Activated CD4-positive, alpha-beta T cell treated with anti-CD3 and anti-CD28 coated beads, Interleukin-2, amount 10 ng/mL, durations not matched to agents 7 days and 5 days (primary cell): ENCODE results near the gene PHF23. TPM values are rescaled to one million over a fixed set of nuclear protein-coding genes. Genes with fewer than 3 reads are reported as not detected.
"Not testable (repeated sequence)": the region's sequence is repeated elsewhere in the genome, so short reads cannot be mapped to it uniquely, and the experiment has no call there.

Experiments used
- CTCF ChIA-PET: fragments of 350-600 bp; sonication (Branson Sonifier 250); formaldehyde crosslinking; loops from one replicate; lab custom pipeline; 2021; ENCODE audit warnings: antibody characterized with exemption; lab: Charles Lee
- POLR2A ChIA-PET: fragments of 350-600 bp; sonication (Branson Sonifier 250); formaldehyde crosslinking; loops from one replicate; lab custom pipeline; 2021; ENCODE audit warnings: antibody characterized with exemption; lab: Charles Lee
- DNase-seq: peaks from one replicate; pipeline ENCODE4 v3.0.0-alpha.2; 2020
- H3K27ac Mint-ChIP-seq: one replicate; pipeline ENCODE4 v1.8.0; 2021; ENCODE audit warnings: mild to moderate bottlenecking, moderate library complexity, mixed read lengths
- H3K27me3 Mint-ChIP-seq: one replicate; pipeline ENCODE4 v1.8.0; 2021; ENCODE audit warnings: mixed read lengths
- H3K36me3 Mint-ChIP-seq: one replicate; pipeline ENCODE4 v1.8.0; 2021; ENCODE audit warnings: low read depth, mixed read lengths
- H3K4me1 Mint-ChIP-seq: one replicate; pipeline ENCODE4 v1.8.0; 2021; ENCODE audit warnings: mixed read lengths
- H3K4me3 Mint-ChIP-seq: one replicate; pipeline ENCODE4 v1.8.0; 2021; ENCODE audit warnings: mild to moderate bottlenecking, moderate library complexity, mixed read lengths
- H3K9me3 Mint-ChIP-seq: one replicate; pipeline ENCODE4 v1.8.0; 2021; ENCODE audit warnings: mixed read lengths
- total RNA-seq, 2 experiments: library from RNA; stranded (reverse); gene quantifications; one replicate each; pipeline ENCODE4 v1.2.3, GENCODE V29; 2021

Gene PHF23
- total RNA-seq, 2 experiments from 2014 or later, result 55.9 to 59.2 TPM

DNA sequence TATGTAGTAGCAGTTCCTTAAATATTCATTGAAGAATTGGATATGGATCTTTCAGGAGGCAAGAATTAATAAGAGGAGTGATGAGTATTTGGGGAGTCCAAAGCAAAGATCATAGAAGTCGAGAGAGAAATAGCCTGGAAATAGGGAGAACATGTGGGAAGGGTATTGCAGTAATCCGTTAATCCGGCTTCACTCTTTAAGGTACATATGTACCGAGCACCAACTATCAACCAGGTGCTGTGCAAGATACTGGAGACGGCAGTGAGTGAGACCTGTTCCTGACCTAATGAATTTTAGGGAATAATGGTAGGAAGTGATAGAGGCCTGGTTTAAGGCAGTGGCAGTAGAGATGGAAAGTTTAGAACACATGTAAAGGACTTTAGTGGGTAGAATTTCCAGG, 13.8 kb upstream of the PHF23 start:
- Mint-ChIP-seq H3K4me1 (peaks cover 47% of the 10 kb centered on the region), H3K4me3 (peak overlapping the region; percentile 94), H3K36me3 (peaks cover 18% of the 10 kb centered on the region), H3K27me3 (no peaks in the 10 kb centered on the region), H3K9me3 (no peaks in the 10 kb centered on the region), H3K27ac (peak overlapping the region; percentile 99)
- CTCF ChIA-PET, result no interaction called here
- no peak for DNase-seq
- POLR2A ChIA-PET, result no interaction called here

GRCh38 chr17:7252176-7253043, 13.2 kb upstream of the PHF23 start, which contains the start of gene ELP5:
Gene ELP5 (plus strand): TSS chr17:7252215. CDS start chr17:7252551, 336 bp downstream.
- no peaks in the 10 kb centered on the region for H3K9me3 Mint-ChIP-seq
- peaks cover 47% of the 10 kb centered on the region for H3K4me1 Mint-ChIP-seq
- H3K4me3 Mint-ChIP-seq, result peak within 1 kb of the TSS; percentile 95
- no peaks in the 10 kb centered on the region for H3K27me3 Mint-ChIP-seq
- POLR2A ChIA-PET, result no interaction called here
- peak within 1 kb of the TSS; percentile 99 for H3K27ac Mint-ChIP-seq
- DNase-seq, result peak; percentile 93
- CTCF ChIA-PET, result interaction anchor here (1.0 to 2.5 kb wide), 2 partner anchors 11 to 40 kb away, joined by 3 to 11 read pairs; partner anchors contain the start of gene GABARAP
- H3K36me3 Mint-ChIP-seq, result peaks cover 18% of the 10 kb centered on the region

DNA sequence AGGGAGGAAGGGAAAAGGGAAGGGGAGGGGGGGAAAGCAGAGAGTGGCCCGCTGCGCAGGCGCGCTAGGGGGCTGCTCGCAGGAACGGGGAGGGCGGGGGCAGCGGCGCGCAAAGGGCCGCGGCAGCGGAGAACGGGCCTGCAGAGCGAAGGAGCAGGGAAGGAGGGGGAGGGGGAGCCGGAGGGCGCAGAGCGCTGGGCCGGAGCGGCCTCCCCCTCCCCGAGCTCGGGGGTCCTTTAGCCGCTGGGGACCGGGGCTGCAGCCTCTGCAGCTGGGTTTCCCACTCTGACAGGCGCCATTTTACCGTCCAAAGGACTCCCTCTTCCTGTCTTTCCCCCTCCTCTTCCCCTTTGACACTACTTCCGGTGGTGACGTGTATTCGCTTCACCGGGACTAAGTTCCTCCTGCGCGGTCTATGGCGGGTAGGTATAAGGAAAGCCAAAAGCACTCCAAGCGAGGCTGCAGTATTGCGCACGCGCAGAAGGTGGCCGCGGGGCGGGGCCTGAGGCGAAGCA, 12.5 kb upstream of the PHF23 start, which contains the start of gene CTDNEP1:
TSS of gene CTDNEP1 (minus strand) at position 74 of the 515 bp plus-strand sequence. CDS start 438 bp downstream, outside the sequence.
- ChIA-PET POLR2A (no interaction called here), CTCF (interaction anchor here (0.8 to 2.5 kb wide), 3 partner anchors 10 to 44 kb away, joined by 3 to 11 read pairs (median 3); partner anchors contain the start of gene GABARAP)
- Mint-ChIP-seq H3K9me3 (no peaks in the 10 kb centered on the region), H3K27me3 (no peaks in the 10 kb centered on the region), H3K27ac (peak within 1 kb of the TSS; percentile 99), H3K36me3 (peaks cover 20% of the 10 kb centered on the region), H3K4me1 (peaks cover 45% of the 10 kb centered on the region), H3K4me3 (peak within 1 kb of the TSS; percentile 95)
- peak; percentile 100 for DNase-seq

DNA sequence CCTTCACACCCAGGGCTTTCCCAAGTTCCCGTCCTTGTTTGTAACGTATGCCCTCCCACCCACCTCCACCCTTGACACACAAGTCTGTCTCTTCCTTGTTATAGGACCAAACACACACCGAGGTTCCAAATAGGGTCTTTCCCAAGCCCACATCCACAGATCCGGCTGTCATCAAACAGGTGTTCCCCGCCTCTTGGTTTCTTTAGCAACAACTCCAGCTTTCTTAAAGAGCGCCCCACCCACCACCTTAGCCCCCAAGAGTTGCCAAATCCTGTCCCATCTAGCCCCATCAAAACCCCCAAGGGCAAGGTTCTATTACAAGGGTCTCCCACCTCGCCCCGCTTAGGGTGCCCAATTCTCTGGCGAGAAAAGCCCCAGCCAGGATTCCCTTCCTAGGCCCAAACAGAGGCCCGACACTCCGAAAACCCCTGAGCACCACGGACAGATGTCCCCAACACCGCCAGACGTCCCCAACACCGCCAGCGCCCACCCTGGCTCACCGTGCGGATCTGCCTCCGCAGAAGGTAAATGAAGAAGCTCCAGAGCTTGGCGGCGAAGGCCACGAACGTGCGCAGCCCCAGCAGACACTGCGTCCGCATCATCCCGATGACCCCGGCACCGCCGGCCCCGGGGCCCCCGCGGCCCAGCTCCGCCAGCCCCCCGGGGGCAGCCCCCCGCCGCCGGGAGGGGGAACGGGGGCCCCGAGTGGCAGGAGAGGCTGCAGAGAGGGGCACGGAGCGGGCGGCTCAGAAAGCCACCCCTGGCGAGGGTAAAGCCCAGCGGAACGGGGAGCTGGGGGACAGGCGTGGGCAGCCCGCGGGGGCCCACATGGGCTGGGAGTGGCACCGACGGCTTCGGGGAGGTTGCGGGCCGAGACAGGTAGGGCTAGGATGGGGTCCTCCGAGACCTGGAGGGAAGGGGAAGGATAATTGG, 11.7 kb upstream of the PHF23 start:
- peak overlapping the region; percentile 99 for H3K27ac Mint-ChIP-seq
- no peaks in the 10 kb centered on the region for H3K9me3 Mint-ChIP-seq
- peak overlapping the region; percentile 95 for H3K4me3 Mint-ChIP-seq
- no peaks in the 10 kb centered on the region for H3K27me3 Mint-ChIP-seq
- CTCF ChIA-PET, result interaction anchor here (0.8 to 2.5 kb wide), 4 partner anchors 9 to 45 kb away, joined by 3 to 11 read pairs (median 3); partner anchors contain the start of genes GABARAP and PHF23
- no peak for DNase-seq
- peaks cover 44% of the 10 kb centered on the region for H3K4me1 Mint-ChIP-seq
- peaks cover 23% of the 10 kb centered on the region for H3K36me3 Mint-ChIP-seq
- POLR2A ChIA-PET, result no interaction called here

- Mint-ChIP-seq H3K4me1 (peaks cover 43% of the 10 kb centered on the region), H3K4me3 (peak overlapping the region; percentile 95), H3K9me3 (no peaks in the 10 kb centered on the region), H3K27ac (peak overlapping the region; percentile 94), H3K36me3 (peaks cover 25% of the 10 kb centered on the region), H3K27me3 (no peaks in the 10 kb centered on the region)
- CTCF ChIA-PET, result interaction anchor here (0.6 to 2.5 kb wide), 4 partner anchors 8 to 246 kb away, joined by 3 to 11 read pairs (median 3); partner anchors contain the start of genes GABARAP and PHF23
- POLR2A ChIA-PET, result interaction anchor here (0.9 kb wide), 1 partner anchor 10 kb away, joined by 3 read pairs; no protein-coding TSS in a partner anchor
- no peak for DNase-seq
Observed at GRCh38 chr17:7249830-7250229, 10.6 kb upstream of the PHF23 start.

GRCh38 chr17:7249214-7249613, 10.0 kb upstream of the PHF23 start:
- Mint-ChIP-seq H3K4me1 (peaks cover 42% of the 10 kb centered on the region), H3K36me3 (peaks cover 25% of the 10 kb centered on the region), H3K9me3 (no peaks in the 10 kb centered on the region), H3K4me3 (peak overlapping the region; percentile 95), H3K27ac (no peak overlapping the region), H3K27me3 (no peaks in the 10 kb centered on the region)
- ChIA-PET POLR2A (interaction anchor here (0.9 kb wide), 1 partner anchor 10 kb away, joined by 3 read pairs; no protein-coding TSS in a partner anchor), CTCF (interaction anchor here (0.6 to 1.3 kb wide), 3 partner anchors 10 to 245 kb away, joined by 3 read pairs; partner anchors contain the start of gene PHF23)
- no peak for DNase-seq

DNA sequence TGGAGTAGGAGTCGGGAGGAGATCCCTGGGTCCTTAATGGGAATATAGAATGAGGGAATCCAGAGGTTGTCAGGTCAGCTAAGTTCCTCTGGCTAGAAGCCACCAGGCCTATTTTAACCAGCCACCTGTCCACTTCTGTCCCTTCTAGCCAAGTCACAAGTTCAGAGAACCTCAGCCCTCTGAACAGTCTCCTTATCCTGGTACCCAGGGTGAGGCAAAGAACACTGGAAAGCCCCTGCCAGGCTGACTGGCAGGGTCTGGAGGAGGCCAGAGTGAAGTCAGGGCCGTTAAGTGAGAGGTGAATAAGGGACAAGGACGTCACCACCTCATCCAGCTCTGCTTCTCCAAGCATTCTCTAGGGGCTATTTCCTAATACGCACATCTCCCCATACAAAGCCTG, 9.5 kb upstream of the PHF23 start:
- H3K4me1 Mint-ChIP-seq, result peaks cover 40% of the 10 kb centered on the region
- peak overlapping the region; percentile 6 for H3K27ac Mint-ChIP-seq
- no peak overlapping the region for H3K4me3 Mint-ChIP-seq
- peaks cover 23% of the 10 kb centered on the region for H3K36me3 Mint-ChIP-seq
- H3K27me3 Mint-ChIP-seq, result no peaks in the 10 kb centered on the region
- ChIA-PET CTCF (no interaction called here), POLR2A (interaction anchor here (0.9 kb wide), 1 partner anchor 11 kb away, joined by 3 read pairs; no protein-coding TSS in a partner anchor)
- DNase-seq, result no peak
- no peaks in the 10 kb centered on the region for H3K9me3 Mint-ChIP-seq

DNA sequence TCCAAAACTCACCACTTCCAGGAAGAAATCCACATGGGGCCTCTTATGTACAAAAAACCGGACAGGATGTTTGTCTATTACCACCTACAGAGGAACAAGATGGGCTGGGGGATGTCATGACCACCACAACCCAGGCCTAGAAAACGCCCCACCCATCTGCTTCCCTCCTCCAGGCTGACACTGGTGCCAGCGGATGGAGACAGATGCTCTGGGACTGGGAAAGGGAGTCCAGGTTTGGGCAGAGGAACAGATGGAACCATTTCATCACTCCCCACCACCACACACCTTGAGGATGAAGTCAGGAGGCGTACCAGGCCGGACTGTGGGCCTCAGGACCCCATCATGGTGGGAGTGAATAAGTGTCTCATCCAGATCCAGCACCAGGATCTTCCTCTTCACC, 7.5 kb upstream of the PHF23 start:
- no peak overlapping the region for H3K27ac Mint-ChIP-seq
- ChIA-PET CTCF (interaction anchor here (0.6 kb wide), 2 partner anchors 10 to 375 kb away, joined by 3 read pairs; no protein-coding TSS in a partner anchor), POLR2A (no interaction called here)
- H3K4me3 Mint-ChIP-seq, result no peak overlapping the region
- no peaks in the 10 kb centered on the region for H3K9me3 Mint-ChIP-seq
- no peak for DNase-seq
- no peaks in the 10 kb centered on the region for H3K27me3 Mint-ChIP-seq
- peaks cover 30% of the 10 kb centered on the region for H3K36me3 Mint-ChIP-seq
- H3K4me1 Mint-ChIP-seq, result peaks cover 40% of the 10 kb centered on the region

DNA sequence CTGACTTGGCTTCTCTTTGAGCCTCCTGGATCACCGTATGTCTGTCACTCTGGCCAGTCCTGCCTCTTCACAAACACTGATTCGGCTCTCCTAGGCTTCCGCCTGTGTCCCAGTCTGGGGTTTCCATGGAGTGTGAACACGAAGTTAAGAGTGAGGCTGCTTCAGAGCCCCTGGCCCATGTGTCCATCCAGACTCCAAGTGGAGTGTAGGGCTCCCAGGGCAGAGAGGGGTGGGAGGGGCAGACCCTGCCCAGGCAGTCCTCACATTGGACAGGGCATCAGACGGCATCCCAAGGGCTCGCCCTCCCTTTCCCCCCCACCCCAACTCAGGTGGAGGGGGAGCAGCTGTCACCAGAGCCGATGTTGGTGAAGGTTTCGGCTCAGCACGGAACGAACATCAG, 4.6 kb upstream of the PHF23 start:
- not testable (repeated sequence) for H3K9me3 Mint-ChIP-seq, H3K27me3 Mint-ChIP-seq, H3K27ac Mint-ChIP-seq, DNase-seq
- ChIA-PET CTCF (interaction anchor here (1.2 kb wide), 1 partner anchor 53 kb away, joined by 3 read pairs; no protein-coding TSS in a partner anchor), POLR2A (interaction anchor here (0.6 kb wide), 1 partner anchor 1051 kb away, joined by 6 read pairs; the partner anchor contains the start of gene SLC25A35)
- H3K4me3 Mint-ChIP-seq, result peak overlapping the region; percentile 87
- H3K4me1 Mint-ChIP-seq, result peaks cover 46% of the 10 kb centered on the region
- H3K36me3 Mint-ChIP-seq, result peaks cover 50% of the 10 kb centered on the region

DNA sequence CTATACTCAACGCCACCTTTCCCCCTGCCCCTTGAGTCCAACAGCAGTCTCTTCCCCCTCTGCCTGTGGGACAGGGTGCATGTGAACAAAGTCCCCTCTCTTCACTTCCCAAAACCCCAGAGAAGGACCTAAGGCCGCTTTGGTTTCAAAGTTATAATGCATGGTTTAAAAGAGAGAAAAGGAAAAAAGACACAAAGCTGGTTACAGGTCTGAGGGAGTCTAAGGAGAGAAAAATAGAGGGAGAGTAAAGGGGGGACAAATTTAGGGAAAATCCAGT, 4.1 kb upstream of the PHF23 start:
- ChIA-PET POLR2A (interaction anchor here (0.6 kb wide), 1 partner anchor 1052 kb away, joined by 6 read pairs; the partner anchor contains the start of gene SLC25A35), CTCF (interaction anchor here (1.2 to 3.2 kb wide), 2 partner anchors 23 to 53 kb away, joined by 3 to 20 read pairs; partner anchors contain the start of genes ACADVL and DLG4)
- H3K4me1 Mint-ChIP-seq, result peaks cover 41% of the 10 kb centered on the region
- H3K27me3 Mint-ChIP-seq, result no peaks in the 10 kb centered on the region
- peak overlapping the region; percentile 67 for H3K27ac Mint-ChIP-seq
- peaks cover 53% of the 10 kb centered on the region for H3K36me3 Mint-ChIP-seq
- no peaks in the 10 kb centered on the region for H3K9me3 Mint-ChIP-seq
- no peak for DNase-seq
- H3K4me3 Mint-ChIP-seq, result peak overlapping the region; percentile 87

DNA sequence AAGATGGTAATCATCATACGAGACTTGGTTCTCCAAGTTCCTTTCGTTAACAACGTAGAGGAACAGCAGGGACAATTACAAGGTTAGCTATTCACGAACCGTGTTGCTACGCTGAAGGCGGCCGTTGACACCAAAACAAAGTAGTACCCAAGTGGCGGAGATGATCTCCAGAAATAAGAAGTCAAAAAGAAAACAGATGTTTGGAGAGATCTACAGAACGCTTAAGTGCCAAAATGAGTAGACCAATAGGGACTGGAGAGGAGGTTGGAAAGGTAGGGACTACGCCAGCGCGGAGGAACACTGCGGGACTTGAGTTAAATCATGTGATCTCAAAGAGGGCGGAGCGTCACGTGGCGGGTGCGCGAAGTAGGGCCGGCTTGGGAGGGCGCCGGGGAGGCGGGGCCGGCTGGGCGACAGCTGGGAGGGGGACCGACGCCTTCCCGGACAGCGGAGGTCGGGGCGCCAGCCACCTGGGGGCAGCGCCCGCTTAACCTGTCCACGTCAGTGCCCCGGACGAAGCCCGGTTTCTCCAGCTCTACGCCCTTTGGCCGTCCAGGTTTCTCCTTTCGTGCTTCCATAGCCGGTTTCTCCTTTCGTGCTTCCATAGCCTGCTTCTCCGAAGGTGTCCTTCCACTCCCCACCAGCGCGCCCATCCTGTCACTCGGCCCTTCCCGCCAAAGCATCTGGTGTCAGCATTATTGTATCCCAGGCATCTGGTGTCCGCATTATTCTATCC, 3.6 kb upstream of the PHF23 start:
- ChIA-PET POLR2A (interaction anchor here (1.0 kb wide), 1 partner anchor 22 kb away, joined by 3 read pairs; no protein-coding TSS in a partner anchor), CTCF (interaction anchor here (1.5 to 3.3 kb wide), 4 partner anchors 8 to 194 kb away, joined by 5 to 20 read pairs (median 12); partner anchors contain the start of genes ACADVL, CTDNEP1, DLG4 and ELP5)
- Mint-ChIP-seq H3K4me3 (peak overlapping the region; percentile 87), H3K36me3 (peaks cover 53% of the 10 kb centered on the region), H3K27ac (peak overlapping the region; percentile 93), H3K9me3 (no peaks in the 10 kb centered on the region), H3K4me1 (peaks cover 42% of the 10 kb centered on the region), H3K27me3 (no peaks in the 10 kb centered on the region)
- DNase-seq, result peak; percentile 94
